Parathyroid adenoma (tissue), 2 donors: ENCODE results near the gene MICALL2.
A peak's percentile ranks its signal among the peaks of the same experiment; 100 is the strongest.

Experiments
- H2AFZ ChIP-seq: fragments of 300-600 bp; sonication (generic); one replicate; pipeline ENCODE4 v1.7.0; 2017; ENCODE audit warnings: antibody characterized with exemption, mild to moderate bottlenecking
- H3K27ac ChIP-seq: fragments of 300-600 bp; sonication (generic); one replicate; pipeline ENCODE4 v1.7.0; 2017
- H3K27me3 ChIP-seq: fragments of 300-600 bp; sonication (generic); one replicate; pipeline ENCODE4 v1.7.0; 2017; ENCODE audit warnings: low read length; ENCODE audit not compliant: control insufficient read depth, insufficient read depth
- H3K36me3 ChIP-seq: fragments of 300-600 bp; sonication (generic); one replicate; pipeline ENCODE4 v1.7.0; 2017; ENCODE audit warnings: low read length; ENCODE audit not compliant: control insufficient read depth, insufficient read depth
- H3K4me1 ChIP-seq: fragments of 300-600 bp; sonication (generic); one replicate; pipeline ENCODE4 v1.7.0; 2017; ENCODE audit warnings: control low read depth
- H3K4me2 ChIP-seq: fragments of 300-600 bp; sonication (generic); one replicate; pipeline ENCODE4 v1.7.0; 2017; ENCODE audit warnings: low read length
- H3K4me3 ChIP-seq: fragments of 300-600 bp; sonication (generic); one replicate; pipeline ENCODE4 v1.7.0; 2017; ENCODE audit warnings: low read depth, low read length
- H3K79me2 ChIP-seq: fragments of 300-600 bp; sonication (generic); one replicate; pipeline ENCODE4 v1.7.0; 2017; ENCODE audit warnings: control low read depth
- H3K9ac ChIP-seq: fragments of 300-600 bp; sonication (generic); one replicate; pipeline ENCODE4 v1.7.0; 2017; ENCODE audit warnings: mild to moderate bottlenecking
- H3K9me3 ChIP-seq: fragments of 300-600 bp; sonication (generic); one replicate; pipeline ENCODE4 v1.7.0; 2017; ENCODE audit warnings: low read length; ENCODE audit not compliant: control insufficient read depth
- TF ChIP-seq, protein P1 (sequence below): fragments of 300-600 bp; sonication (generic); IDR thresholded peaks from one replicate; pipeline ENCODE4 v1.7.0; 2017; ENCODE audit warnings: antibody characterized with exemption, mild to moderate bottlenecking
- donor health status: primary hyperparathyroidism.

MICALL2 gene

DNA sequence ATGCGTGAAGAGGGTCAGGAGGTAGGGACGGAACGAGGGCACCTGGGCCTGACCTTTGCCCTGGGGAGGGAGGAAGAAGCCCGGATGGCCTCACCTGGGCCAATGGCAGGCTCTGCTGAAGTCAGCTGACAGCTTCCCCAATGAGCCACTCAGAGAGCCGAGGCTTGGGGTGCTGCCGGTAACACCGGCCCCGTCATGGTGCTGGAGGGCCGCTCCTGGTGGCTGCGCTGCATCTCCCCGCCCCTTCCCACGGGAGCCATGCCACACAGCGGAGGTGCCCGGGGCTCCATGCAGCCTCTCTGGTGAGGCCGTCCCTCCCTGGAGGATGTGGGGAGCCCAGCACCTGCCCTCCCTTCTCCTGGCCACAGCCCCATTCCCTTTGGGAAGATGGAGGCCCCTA lies 17.6 kb upstream of the MICALL2 start:
- H3K36me3 ChIP-seq = no peaks in the 10 kb centered on the region
- no peaks in the 10 kb centered on the region for H3K4me1 ChIP-seq
- H3K27me3 ChIP-seq = no peaks in the 10 kb centered on the region
- no peak overlapping the region for H3K9ac ChIP-seq
- no peak overlapping the region for H3K27ac ChIP-seq
- peaks cover 3% of the 10 kb centered on the region for H3K79me2 ChIP-seq
- no peak overlapping the region for H3K4me2 ChIP-seq
- TF ChIP-seq, protein P1, sequence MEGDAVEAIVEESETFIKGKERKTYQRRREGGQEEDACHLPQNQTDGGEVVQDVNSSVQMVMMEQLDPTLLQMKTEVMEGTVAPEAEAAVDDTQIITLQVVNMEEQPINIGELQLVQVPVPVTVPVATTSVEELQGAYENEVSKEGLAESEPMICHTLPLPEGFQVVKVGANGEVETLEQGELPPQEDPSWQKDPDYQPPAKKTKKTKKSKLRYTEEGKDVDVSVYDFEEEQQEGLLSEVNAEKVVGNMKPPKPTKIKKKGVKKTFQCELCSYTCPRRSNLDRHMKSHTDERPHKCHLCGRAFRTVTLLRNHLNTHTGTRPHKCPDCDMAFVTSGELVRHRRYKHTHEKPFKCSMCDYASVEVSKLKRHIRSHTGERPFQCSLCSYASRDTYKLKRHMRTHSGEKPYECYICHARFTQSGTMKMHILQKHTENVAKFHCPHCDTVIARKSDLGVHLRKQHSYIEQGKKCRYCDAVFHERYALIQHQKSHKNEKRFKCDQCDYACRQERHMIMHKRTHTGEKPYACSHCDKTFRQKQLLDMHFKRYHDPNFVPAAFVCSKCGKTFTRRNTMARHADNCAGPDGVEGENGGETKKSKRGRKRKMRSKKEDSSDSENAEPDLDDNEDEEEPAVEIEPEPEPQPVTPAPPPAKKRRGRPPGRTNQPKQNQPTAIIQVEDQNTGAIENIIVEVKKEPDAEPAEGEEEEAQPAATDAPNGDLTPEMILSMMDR = no peak
- H3K4me3 ChIP-seq = no peak overlapping the region
- no peak overlapping the region for H2AFZ ChIP-seq
- H3K9me3 ChIP-seq = no peaks in the 10 kb centered on the region

GRCh38 chr7:1475991-1476390 lies 16.7 kb upstream of the MICALL2 start:
- TF ChIP-seq, protein P1 = no peak
- Histone ChIP-seq H3K36me3 (no peaks in the 10 kb centered on the region), H2AFZ (no peak overlapping the region)

DNA sequence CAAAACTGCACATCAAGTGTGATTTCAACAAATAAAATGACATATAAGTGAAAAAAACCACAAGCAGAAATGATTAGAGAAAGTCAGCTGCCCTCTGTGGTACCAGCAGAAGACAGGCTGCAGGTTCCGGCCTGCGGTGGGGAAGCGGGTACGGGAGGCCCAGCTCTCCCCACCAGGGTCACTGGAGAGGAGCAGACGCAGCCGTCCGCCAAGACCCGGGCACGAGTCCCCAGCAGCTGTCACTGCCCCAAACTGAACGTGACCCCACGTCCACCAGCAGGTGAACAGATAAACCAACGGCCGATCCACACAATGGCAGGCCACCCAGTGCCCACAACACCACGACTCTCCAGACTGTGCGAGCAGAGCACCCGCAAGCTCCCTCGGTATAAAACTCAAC lies 16.1 kb upstream of the MICALL2 start:
- Histone ChIP-seq H3K79me2 (peaks cover 3% of the 10 kb centered on the region), H3K9ac (no peak overlapping the region), H3K36me3 (no peaks in the 10 kb centered on the region), H3K27me3 (no peaks in the 10 kb centered on the region), H3K4me2 (no peak overlapping the region), H2AFZ (no peak overlapping the region), H3K4me1 (no peaks in the 10 kb centered on the region), H3K27ac (no peak overlapping the region), H3K4me3 (no peak overlapping the region), H3K9me3 (no peaks in the 10 kb centered on the region)
- TF ChIP-seq, protein P1 = no peak

More at GRCh38 chr7:1475991-1476390, 16.7 kb upstream of the MICALL2 start:
- Histone ChIP-seq H3K9me3 (no peaks in the 10 kb centered on the region), H3K9ac (no peak overlapping the region), H3K27me3 (no peaks in the 10 kb centered on the region), H3K4me3 (no peak overlapping the region), H3K79me2 (peaks cover 3% of the 10 kb centered on the region), H3K4me2 (no peak overlapping the region), H3K27ac (no peak overlapping the region), H3K4me1 (no peaks in the 10 kb centered on the region)

DNA sequence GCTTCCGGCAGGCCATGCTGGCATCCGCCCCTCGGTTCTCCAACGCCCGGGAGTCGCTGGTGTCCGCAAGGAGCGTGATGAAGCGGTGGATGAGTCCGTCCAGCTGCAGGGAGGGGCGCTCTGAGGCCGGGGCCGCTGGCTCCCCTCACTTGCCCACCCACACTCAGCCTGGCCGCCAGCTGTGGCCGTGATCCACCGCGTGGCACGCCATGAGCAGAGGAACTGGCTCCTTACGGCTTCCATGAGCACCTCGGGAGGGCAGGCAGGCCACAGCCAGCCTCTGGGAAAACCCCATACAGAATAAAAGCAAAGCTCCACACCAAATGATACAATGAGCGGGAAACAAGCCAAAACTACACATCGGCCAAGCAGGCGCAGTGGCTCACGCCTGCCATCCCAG lies 15.5 kb upstream of the MICALL2 start:
- Histone ChIP-seq H3K79me2 (peaks cover 3% of the 10 kb centered on the region), H3K4me1 (no peaks in the 10 kb centered on the region), H3K27ac (no peak overlapping the region), H3K4me2 (no peak overlapping the region), H3K4me3 (no peak overlapping the region), H3K9me3 (no peaks in the 10 kb centered on the region), H3K27me3 (no peaks in the 10 kb centered on the region), H2AFZ (no peak overlapping the region), H3K36me3 (no peaks in the 10 kb centered on the region), H3K9ac (no peak overlapping the region)
- TF ChIP-seq, protein P1 = no peak

GRCh38 chr7:1473864-1474512 lies 14.7 kb upstream of the MICALL2 start:
- no peak overlapping the region for H3K27ac ChIP-seq
- H3K9me3 ChIP-seq = no peaks in the 10 kb centered on the region
- no peaks in the 10 kb centered on the region for H3K36me3 ChIP-seq
- H3K79me2 ChIP-seq = peaks cover 3% of the 10 kb centered on the region
- TF ChIP-seq, protein P1 = peak; percentile 92
- no peak overlapping the region for H3K9ac ChIP-seq
- no peak overlapping the region for H3K4me2 ChIP-seq
- H3K4me3 ChIP-seq = no peak overlapping the region
- H3K4me1 ChIP-seq = no peaks in the 10 kb centered on the region
- no peaks in the 10 kb centered on the region for H3K27me3 ChIP-seq
- H2AFZ ChIP-seq = no peak overlapping the region
